Transverse colon (tissue), 3 donors: ENCODE results near the gene CADPS.

Experiments used
- POLR2A ChIP-seq: fragments of 450-650 bp; IDR thresholded peaks from one replicate; pipeline ENCODE4 v1.6.1; 2016; ENCODE audit warnings: antibody characterized with exemption, mild to moderate bottlenecking, moderate library complexity
- POLR2AphosphoS5 ChIP-seq, 3 donors: sonication (generic); formaldehyde crosslinking; IDR thresholded peaks; one replicate each; pipeline ENCODE4 v1.6.1; 2016; ENCODE audit warnings: antibody characterized with exemption in 3 of 3

- TF ChIP-seq POLR2AphosphoS5 (IDR thresholded peaks at IDR 0.05) (no peak), POLR2A (no peak)
These were observed 315.3 kb downstream of the CADPS start for GRCh38 chr3:62559831-62560445.
